ENCODE results near the gene JHY. TPM values are rescaled to one million over a fixed set of nuclear protein-coding genes. Genes with fewer than 3 reads are reported as not detected.
"Not testable (repeated sequence)": the region's sequence is repeated elsewhere in the genome, so short reads cannot be mapped to it uniquely, and the experiment has no call there.

Gene JHY
- 1.7 and 2.1 TPM in 2 replicates for total RNA-seq (2014; rRNA removed; shearing (Covaris generic))
- 1.7 and 2.3 TPM in 2 replicates for polyA plus RNA-seq (2015; cell fraction: cytosol; rRNA removed)
- 1.4 and 1.6 TPM in 2 replicates for polyA plus RNA-seq (2015; cell fraction: nucleus; rRNA removed)

DNA sequence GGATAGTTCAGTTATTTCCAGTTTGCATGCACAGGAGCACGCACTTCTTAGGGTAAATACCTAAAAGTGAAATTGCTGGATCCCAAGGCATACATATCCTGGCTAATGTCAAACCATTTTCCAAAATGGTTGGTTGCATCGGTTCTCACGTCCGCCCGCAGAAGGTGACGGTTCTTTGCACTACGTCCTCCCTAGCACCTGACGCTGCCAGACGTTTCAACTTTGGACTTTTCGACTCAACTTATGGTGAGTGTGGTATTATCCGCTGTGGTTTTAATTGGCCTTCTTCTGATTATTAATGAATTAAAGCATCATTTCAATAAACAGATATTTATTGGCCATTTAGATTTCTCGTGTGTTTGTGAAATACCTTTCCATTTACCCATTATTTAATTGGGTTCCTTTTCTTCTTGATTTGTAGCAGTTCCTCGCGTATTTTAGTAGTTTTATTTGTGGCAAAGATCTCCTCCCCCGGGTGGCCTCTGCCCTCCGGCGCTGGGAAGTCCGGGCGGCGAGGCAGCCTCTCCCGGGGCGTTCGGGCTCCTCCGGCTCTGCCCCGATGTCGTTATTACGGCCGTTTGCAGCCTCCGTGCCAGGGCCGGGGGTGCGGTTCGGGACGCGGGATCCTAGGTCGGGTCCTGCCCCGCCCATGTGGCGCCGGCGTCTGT is at the start of gene JHY:
JHY (plus strand) TSS at position 571 of the 668 bp plus-strand sequence. CDS start 3,091 bp downstream, outside the sequence.
- DNase-seq (ENCODE audit: low read depth): no peak

DNA sequence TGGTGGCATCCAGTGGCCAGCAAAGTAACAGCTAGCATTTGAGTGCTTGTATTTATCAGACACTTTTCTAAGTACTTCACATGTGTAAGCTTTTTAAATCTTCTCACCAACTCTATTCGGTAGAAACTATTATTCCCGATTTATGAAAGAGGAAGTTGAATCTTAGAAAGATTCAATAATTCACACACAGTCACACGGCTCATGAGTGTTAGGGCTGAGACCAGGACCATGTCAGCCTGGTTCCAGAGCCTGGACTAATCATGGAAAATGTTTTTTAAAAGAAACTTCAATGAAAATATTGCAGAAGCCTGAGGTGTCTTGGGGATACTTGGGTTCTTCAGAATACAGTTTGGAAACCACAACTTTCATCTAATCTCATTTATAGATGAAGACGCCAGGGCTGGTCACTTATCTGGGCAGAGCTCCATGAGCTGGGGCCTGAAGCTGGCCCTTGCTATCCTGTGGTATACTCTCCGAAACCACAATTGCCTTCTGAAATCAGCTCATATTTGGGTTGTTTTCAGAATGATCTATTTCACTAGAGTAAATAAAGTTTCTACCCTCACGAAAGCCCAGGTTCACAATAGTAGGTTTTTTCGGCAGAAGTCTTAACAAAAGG is 48.6 kb upstream of the JHY start:
- DNase-seq (ENCODE audit: low read depth): no peak

DNA sequence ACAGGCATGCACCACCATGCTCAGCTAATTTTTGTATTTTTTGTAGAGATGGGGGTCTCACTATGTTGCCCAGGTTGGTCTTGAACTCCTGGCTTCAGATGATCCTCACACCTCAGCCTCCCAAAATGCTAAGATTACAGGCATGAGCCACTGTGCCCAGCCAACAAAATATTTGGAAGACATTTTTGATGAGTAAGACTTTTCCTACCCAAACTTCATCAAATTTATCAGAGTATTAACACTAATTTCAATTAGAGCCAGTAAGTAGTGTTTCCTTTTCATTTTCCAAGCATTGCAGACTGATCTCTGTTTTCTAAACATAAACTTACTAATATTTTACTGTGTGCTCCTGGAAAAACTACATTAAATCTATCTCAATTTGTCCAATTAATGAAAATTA is 45.6 kb upstream of the JHY start:
- DNase-seq (ENCODE audit: low read depth): no peak

DNA sequence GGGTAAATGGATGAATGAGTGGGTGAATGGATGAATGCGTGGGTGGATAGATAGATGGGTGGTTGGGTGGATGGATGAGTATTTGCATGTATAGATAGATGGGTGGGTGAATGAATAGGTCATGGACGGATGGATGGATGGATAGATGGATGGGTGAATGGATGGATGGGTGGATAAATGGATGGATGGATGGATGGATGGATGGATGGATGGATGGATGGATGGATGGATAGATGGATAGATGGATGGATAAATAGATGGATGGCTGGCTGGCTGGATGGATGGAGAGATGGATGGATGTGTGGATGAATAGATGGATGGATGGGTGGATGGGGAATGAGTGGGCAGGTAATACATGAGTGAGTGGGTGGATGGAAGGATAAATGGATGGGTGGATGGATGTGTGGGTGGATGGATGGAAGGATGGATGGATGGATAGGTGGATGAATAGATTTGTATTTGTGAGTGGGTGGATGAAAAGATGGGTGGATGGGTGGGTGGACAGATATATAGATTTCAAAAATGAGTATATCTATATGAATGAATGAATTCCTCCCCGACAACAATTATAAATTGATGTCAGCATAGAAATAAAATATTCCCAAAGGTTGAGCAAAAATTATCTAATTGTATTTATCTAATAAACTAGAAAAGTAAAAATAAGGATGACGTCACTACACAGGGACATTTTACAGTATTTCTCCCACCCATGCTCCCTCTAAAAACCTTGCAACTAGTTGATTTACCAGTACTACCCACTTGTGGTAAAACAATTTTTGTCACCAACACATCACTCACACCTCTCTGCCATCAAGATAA is 44.8 kb upstream of the JHY start:
- no peak for DNase-seq (ENCODE audit: low read depth)

DNA sequence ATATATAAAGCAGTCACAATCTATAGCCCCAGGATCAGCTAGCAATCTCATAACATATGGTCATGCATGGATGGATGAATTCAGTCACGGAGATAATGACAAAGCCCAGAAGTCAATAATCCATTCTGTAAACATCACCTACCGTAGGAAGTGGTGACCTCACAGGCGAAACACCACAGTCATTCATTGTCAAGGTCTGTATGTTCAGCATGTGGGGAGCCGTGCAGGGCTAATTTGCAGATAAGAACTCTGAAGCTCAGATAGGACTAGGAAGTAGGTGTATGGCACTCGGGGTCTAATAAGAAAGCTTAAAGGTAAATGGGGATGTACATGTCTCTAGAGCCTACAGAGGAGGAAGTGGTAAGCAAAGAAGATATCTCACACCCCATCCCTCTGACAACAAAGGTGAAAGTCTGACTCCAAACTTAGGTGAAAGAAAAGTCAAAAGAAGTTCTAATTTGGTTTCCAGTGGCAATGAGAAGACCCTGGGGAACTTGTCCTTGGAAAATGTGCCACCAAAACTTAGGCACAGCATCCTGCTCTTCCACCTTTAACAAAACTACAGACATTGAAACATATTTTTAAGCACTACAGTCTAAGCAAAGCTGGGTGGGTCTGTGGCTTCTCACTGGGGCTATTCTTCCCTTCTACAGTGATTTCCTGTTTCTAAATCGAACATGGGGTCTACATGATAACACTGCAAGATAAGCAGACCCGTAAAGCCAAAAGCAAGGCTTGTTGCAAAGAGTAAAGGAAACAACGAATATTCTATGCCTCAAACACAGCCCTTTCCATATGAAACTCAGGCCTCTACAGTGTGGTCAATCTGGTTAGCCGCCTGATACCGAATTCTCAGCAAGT is 39.0 kb upstream of the JHY start:
- DNase-seq (ENCODE audit: low read depth): no peak

DNA sequence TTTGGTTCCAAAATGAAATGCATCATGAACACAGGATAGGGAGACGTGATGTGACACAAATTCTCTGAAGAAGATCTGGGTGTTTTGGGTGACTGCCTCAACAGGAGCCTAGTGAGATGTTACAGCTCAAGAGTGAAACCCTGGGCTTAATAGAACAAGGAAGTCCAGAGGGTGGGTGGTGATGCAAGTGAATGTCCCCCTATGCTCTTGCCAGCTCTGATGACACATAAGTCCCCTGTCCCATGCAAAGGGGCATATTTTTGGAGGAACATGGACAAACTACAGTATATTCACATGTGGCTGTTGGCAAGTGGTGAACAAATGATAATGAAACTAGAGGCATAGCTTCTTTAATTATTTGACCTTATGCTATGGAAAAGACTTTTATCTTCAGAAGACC is 35.1 kb upstream of the JHY start:
- DNase-seq (ENCODE audit: low read depth): no peak

DNA sequence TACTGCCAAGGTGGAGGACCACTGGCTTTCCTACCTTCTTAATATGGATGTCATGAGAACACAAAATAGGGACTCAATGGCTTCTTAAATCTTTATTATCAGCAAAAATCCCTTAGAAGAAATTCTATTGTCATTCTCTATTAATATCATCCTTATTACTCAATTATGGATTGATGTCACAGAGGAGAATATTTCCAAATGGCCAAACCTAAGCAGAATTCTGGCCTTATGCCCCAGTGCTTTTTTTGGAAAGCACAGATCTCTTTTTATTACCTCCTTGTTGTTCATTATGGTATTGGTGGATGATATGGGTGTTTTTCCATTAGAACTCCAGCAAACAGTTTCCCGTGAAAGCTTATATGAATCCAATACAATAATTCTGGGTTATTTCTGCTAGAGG is 34.4 kb upstream of the JHY start:
- DNase-seq (ENCODE audit: low read depth): no peak

DNA sequence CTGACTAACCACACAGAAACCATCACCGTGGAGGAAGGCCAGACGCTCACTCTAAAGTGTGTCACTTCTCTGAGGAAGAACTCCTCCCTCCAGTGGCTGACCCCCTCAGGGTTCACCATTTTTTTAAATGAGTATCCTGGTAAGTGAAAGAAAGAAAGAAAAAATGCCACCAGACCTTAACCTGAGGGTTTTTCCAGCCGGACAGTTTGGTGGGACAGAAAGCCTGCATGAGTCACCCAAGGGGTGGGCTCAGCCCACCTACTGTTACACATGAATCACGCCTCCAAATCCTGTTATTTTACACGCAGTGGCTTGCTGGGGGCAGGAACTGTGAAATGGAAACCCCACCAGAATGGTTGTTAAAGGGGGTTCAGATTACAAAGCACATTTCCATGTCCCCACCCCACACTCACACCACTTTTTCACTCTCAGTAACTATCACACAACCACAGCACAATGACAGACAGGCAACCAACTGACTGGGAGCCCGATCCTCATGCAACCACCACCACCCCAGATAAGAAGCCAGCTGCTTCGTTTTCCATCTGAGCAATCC is 32.4 kb upstream of the JHY start:
- peak; percentile 94 for DNase-seq (ENCODE audit: low read depth)

DNA sequence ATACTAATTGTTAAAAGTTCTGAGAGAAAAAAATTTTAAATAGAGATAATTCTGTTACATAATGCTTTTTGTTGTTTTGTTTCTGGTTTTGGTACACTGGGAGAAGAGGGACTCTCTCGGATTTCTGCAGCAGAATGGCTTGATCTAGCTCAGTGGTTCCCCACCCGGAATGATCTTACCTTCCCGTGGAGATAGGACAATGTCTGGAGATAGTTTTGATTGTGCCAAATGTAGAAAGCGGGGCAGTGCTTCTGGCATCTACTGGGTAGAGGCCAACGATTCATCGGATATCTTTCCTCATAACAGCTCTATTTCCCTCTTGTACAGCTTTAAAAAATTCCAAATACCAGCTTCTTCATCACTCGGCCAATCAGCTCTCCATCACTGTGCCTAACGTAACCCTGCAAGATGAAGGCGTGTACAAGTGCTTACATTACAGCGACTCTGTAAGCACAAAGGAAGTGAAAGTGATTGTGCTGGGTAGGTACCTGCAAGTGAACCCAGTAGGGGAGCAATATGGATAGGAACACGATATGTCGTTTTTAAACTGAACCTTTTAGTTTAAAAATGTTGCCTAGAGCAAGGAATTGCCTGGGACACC is 31.1 kb upstream of the JHY start:
- DNase-seq (ENCODE audit: low read depth): no peak

DNA sequence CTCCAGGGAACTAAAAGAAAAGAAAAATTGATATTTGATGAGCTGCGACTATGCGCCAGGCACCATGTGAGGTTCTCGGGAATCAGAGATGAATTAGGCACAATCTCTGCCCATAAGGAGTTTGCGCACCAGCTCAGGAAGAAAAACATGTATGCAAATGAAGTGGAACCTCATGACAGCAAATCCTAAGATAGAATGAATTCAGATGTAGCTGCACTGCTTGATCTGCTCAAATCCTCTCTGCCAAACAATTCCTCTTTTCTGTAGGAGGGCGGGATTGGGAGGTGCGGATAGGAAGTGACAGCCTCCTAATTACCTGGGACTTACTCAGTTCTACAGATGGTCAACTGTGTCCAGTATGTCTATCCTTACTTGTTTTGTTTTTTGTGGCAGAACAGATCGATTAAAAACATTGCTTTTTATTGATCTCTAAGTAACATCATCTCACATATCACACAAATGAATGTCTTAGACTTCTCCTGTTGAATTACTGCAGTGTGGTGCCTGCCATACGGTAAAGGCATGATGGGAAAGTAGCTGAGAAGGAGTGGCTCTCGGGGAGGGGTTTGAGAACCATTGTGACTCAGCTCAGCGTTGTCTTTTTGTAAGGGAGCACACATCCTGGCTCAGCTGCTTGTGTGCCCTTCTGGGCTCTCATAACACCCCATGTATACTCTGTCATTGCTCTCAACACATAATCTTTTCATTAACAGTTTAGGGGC is 30.3 kb upstream of the JHY start:
- DNase-seq (ENCODE audit: low read depth): peak; percentile 52

DNA sequence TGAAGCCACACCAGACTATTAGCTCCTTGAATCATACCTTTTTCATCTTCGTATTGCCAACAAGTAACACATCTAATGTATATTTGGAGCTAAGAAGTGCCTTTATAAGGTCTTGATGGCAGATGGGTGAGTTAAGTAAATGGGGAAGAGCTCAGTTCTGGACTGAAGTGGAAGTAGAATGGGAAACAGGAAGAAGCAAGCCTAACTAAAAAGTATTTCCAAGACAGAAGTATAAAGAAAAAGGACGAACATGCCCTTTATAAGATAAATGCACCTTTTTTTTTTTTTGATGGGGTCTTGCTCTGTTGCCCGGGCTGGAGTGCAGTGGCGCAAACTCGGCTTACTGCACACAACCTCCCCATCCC is 29.8 kb upstream of the JHY start:
- DNase-seq (ENCODE audit: low read depth): no peak

DNA sequence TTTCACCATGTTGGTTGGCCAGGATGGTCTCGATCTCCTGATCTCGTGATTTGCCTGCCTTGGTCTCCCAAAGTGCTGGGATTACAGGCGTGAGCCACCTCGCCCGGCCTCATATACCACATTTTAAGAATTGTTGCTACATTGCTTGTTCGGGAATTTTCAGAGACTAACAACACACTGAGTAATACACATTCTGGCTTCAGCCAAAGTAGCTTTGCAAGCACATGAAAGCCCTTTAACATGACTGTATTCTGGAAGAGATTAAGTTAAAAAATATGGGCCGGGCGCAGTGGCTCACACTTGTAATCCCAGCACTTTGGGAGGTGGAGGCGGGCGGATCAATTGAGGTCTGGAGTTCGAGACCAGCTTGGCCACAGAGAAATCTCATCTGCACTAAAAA is 29.3 kb upstream of the JHY start:
- no peak for DNase-seq (ENCODE audit: low read depth)

DNA sequence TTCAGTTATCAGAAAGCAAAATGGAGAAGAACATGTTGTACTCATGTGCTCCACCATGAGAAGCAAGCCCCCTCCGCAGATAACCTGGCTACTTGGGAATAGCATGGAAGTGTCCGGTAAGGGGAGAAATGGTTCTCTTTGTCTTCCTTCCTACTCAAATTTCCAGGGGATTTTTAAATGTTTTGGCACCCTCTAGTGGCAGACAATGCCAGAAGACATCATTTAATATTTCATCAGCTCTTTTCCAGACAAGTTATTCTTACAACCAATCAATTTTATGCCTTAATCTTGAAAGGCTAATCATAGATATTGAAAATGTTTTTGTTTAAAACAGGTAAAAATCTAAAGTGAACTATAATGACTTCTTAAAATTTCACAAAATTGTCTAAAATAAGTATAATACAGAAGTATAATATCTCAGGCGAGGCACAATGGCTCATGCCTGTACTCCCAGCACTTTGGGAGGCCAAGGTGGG is 28.6 kb upstream of the JHY start:
- DNase-seq (ENCODE audit: low read depth): peak; percentile 85

DNA sequence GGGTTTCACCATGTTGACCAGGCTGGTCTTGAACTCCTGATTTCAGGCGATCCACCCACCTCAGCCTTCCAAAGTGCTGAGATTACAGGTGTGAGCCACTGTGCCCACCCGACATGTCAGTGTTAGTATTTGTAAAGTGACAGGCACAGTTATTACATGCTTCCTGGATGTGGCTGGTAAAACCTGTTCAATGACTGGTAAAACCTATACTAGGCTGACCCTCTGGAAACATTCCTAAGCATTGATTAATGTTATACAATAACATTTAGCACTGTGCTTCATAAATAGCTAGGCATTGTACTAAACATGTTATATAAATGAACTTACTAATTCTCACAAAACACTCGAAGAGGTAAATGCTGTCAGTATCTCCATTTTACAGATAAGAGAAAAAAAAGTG is 20.9 kb upstream of the JHY start:
- DNase-seq (ENCODE audit: low read depth): no peak

DNA sequence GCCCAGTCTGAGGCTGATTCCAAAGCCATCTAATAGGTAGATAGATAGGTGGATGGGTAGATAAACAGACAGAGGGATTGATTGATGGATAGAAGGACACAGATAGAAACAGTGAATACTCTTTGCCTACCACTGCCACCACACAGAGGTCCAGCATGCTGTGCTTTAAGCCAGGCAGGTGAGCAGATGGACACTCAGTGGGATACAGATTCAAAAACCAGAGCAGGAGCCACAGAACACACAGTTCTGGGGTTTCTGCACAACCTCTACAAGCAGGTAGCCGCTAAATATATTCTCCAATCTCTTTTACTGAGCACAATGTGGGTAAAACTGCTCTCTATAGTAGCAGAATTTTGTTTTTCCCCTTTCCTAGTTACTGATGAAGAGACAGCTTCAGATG is 20.5 kb upstream of the JHY start:
- DNase-seq (ENCODE audit: low read depth): no peak

DNA sequence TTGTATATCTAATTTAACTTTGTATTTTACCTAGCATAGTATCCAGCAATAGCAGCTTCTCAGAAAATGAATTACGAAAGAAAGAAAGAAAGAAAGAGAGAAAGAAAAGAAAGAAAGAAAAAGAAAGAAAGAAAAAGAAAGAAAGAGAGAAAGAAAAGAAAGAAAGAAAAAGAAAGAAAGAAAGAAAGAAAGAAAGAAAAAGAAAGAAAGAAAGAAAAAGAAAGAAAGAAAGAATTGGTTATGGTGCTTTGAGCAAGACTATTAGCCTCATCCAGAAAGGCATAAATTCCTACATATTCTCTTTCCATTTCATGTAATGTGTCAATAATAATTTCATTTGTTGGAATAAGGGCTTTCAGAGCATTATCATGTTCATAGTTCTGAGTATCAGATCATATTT is 19.4 kb upstream of the JHY start:
- DNase-seq (ENCODE audit: low read depth): not testable (repeated sequence)

DNA sequence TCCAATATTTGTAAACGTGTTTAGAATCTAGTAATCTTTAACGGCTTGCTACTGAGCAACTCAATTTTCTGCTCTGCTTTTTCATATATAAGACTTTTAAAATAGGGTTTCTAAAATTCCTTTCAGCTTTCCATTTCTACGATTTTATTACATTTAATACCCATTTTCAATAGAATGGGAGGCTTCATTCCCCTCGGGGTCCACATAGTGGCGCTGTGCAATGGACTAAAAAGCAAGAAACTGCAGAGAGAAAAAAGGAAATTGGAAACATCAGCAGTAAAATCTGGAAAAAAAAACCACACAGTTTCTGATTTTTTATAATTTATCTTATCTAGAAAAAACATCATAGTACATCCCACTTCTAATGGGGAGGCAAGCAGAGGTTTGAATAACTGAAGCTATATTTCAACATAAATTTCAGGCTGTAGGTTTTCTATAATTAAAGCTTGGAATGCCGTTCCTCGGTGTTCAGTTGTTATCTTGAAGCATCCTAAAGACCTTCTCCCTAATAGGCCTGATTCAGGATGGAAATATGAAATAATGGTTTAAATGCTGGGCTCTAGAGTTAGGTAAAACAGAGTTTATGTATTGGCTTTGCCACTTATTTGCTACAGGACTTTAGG is 18.7 kb upstream of the JHY start:
- DNase-seq (ENCODE audit: low read depth): peak; percentile 40

DNA sequence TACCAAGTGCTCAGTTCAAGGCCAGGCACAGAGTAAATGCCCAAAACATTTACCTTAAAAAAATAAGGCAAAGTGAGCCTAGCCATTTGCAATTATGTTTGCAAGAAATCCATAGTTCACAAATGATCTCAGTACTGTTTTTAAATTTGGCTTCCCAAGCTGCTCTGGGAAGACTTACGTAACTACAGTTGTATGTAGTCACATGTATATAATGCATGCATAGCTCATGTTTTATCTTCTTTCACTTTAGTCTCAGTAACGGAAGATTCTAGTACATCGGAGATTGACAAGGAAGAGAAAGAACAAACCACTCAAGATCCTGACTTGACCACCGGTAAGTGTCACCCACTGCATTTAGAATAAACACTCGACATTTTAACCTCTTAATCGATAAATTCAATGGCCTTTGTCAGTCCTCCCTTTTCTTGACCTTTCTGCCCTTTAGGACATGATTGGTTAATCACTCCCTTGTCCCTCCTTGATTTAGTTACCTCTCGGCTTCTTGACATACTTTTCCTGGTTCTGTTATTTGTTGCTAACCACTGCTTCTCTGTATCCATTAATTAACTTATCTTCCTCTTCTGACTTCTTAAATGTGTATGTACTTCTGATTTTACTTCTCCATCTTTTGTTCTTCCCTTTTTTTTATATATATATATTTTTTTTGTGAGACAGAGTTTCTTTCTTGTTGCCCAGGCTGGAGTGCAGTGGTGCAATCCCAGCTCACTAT is 18.0 kb upstream of the JHY start:
- DNase-seq (ENCODE audit: low read depth): no peak

DNA sequence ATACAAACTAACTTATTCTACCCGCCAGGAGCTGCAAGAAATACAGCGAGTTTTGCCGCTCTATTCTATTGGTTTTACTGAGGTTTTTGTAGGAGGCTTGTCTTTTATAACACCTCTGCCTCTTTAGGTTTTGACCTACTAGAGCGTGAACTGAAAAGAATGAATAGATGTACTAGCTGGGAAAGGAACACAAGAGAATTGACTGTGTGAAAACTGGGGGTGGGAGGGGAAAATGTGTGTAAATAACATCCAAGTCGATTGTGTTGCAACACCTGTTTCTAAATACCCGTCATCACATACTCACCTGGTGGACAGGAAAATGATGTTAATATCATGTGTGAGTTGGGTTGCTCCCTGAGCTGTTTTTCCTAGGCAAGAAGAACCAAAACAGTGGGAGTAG is 12.9 kb upstream of the JHY start:
- DNase-seq (ENCODE audit: low read depth): no peak

Data from HT1080 (cell line).